ENCODE results near the gene ASB2. TPM values are rescaled to one million over a fixed set of nuclear protein-coding genes. Genes with fewer than 3 reads are reported as not detected.

The ASB2 gene
- total RNA-seq, 1 experiment from 2014 or later, result not detected

DNA sequence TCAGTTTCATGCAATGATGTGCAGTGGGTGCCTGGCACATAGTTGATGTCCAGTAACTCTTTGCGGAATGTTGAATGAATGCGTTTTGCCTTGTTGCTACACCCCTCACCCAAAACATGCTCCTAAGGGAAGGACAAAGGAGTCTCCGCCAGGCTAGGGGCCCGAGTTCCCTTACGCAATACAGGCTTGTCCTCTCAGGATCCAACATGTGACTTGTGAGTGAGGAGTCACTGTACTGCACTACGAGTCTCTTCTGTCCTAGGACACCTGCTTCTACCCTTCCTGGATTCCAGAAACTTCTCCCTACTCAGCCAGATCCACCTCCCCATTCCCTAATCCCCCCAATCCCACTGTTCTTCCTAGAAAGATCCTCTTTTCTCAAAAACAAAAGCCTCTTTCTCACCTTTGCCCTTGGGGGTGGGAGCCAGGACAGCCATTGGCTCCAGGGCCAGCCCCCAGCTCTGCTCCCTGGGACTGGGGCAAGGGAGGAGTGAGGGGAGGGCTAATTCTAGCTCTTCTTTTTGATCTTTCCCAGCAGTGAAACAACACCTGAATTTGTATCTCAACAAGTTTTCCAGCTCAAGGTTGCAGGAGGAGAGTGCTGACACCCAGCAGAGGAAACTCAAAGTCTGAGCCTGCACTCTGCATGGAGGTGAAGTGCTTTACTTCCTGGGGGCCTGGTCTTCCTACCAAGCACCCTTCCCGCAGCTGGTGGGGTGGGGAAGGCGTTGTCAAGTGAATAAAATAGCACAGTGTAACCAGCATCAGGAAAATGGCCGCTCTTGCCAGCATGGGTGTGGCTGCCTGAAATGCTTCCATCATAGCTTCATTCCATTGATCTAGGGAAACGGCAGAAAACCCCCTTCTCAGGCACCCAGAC lies 46.4 kb upstream of the ASB2 start:
- intact Hi-C loops (cut with micrococcal nuclease; ENCODE audit: unreplicated experiment), result no loop called here
- H3K9me3 ChIP-seq (ENCODE audit: low read depth, low read length, poor library complexity, severe bottlenecking), result no peaks in the 10 kb centered on the region
- H3K27ac ChIP-seq (ENCODE audit: low read depth, low read length, poor library complexity, severe bottlenecking), result no peak overlapping the region
- DNase-seq (ENCODE audit: low spot score), result no peak
- ChIA-PET POLR2A (ENCODE audit: low non-redundant PET) (no interaction called here), CTCF (no interaction called here)
- no peaks in the 10 kb centered on the region for H3K36me3 ChIP-seq (ENCODE audit: insufficient read depth, low read length, poor library complexity, severe bottlenecking)
- no peaks in the 10 kb centered on the region for H3K27me3 ChIP-seq (replicated peaks; ENCODE audit: insufficient read depth, low read depth, low read length, poor library complexity)
- no peaks in the 10 kb centered on the region for H3K4me1 ChIP-seq (ENCODE audit: insufficient read depth, low read length, poor library complexity, severe bottlenecking)
- BruUV-seq (replicated peaks), result no TSS peak
- no peak for TF ChIP-seq EZH2 (IDR thresholded peaks at IDR 0.05; ENCODE audit: borderline replicate concordance, low read depth, low read length, poor library complexity, severe bottlenecking)
- TF ChIP-seq, protein P1, sequence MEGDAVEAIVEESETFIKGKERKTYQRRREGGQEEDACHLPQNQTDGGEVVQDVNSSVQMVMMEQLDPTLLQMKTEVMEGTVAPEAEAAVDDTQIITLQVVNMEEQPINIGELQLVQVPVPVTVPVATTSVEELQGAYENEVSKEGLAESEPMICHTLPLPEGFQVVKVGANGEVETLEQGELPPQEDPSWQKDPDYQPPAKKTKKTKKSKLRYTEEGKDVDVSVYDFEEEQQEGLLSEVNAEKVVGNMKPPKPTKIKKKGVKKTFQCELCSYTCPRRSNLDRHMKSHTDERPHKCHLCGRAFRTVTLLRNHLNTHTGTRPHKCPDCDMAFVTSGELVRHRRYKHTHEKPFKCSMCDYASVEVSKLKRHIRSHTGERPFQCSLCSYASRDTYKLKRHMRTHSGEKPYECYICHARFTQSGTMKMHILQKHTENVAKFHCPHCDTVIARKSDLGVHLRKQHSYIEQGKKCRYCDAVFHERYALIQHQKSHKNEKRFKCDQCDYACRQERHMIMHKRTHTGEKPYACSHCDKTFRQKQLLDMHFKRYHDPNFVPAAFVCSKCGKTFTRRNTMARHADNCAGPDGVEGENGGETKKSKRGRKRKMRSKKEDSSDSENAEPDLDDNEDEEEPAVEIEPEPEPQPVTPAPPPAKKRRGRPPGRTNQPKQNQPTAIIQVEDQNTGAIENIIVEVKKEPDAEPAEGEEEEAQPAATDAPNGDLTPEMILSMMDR (conservative IDR thresholded peaks at IDR 0.05; ENCODE audit: low read depth, low read length), result no peak
- H3K4me3 ChIP-seq (ENCODE audit: low read depth, low read length, poor library complexity, severe bottlenecking), result no peak overlapping the region

DNA sequence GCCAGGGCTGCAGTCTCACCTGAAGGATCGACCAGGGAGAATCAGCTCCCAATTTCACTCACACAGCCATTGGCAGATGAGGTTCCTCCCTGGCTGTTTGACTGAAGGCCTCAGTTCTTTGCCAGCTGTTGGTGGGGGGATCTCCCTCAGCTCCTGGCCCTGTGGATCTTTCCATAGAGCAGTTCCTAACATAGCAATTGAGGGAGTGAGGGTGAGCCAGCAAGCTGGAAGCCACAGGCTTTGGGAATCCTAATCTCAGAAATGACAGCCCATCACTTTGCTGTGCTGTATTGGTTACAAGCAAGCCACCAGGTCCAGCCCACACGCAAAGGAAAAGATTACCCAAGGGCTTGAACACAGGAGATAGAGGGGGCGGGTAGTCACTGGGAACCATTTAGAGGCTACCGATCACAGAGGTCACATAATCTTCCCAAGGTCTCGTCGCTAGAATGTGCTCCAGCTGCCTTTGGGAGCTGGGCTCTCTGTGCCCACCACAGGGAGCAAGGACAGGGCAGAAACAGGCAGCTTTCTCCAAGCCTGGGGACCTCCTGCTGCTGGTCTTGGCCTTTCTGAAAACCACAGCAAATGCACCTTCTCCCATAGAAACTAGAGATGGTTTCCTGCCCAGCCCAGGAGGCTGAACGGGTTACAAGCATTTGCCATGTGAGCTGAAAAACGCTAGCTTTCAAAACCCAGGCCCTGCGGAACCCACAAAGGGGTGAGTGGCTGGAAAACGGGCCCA lies 45.2 kb upstream of the ASB2 start:
- Histone ChIP-seq H3K9me3 (ENCODE audit: low read depth, low read length, poor library complexity, severe bottlenecking) (no peaks in the 10 kb centered on the region), H3K4me3 (ENCODE audit: low read depth, low read length, poor library complexity, severe bottlenecking) (no peak overlapping the region), H3K4me1 (ENCODE audit: insufficient read depth, low read length, poor library complexity, severe bottlenecking) (no peaks in the 10 kb centered on the region), H3K36me3 (ENCODE audit: insufficient read depth, low read length, poor library complexity, severe bottlenecking) (no peaks in the 10 kb centered on the region), H3K27ac (ENCODE audit: low read depth, low read length, poor library complexity, severe bottlenecking) (no peak overlapping the region), H3K27me3 (replicated peaks; ENCODE audit: insufficient read depth, low read depth, low read length, poor library complexity) (no peaks in the 10 kb centered on the region)
- BruUV-seq (replicated peaks), result no TSS peak
- DNase-seq (ENCODE audit: low spot score), result no peak
- ChIA-PET CTCF (no interaction called here), POLR2A (ENCODE audit: low non-redundant PET) (no interaction called here)
- TF ChIP-seq EZH2 (IDR thresholded peaks at IDR 0.05; ENCODE audit: borderline replicate concordance, low read depth, low read length, poor library complexity, severe bottlenecking), result no peak
- TF ChIP-seq, protein P1 (conservative IDR thresholded peaks at IDR 0.05; ENCODE audit: low read depth, low read length), result no peak
- intact Hi-C loops (cut with micrococcal nuclease; ENCODE audit: unreplicated experiment), result no loop called here

DNA sequence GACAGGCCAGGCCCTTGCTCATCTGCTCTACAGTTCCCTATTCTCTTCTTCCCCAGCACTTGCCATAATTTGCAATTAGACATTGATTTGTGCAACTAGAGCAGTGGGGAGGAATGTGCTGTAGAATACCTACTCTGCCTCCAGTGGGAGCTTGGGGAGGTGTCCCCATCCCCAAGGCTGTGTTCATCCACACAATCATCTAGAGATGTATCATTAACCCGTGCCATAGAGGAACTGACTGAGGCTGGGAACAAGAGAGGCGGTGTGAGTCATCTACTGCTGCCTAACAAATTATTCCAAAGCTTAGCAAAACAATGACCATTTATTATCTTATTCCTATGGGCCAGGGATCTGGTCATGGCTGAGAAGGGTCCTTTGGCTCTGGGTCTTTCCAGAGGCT lies 44.6 kb upstream of the ASB2 start:
- Histone ChIP-seq H3K27ac (ENCODE audit: low read depth, low read length, poor library complexity, severe bottlenecking) (no peak overlapping the region), H3K27me3 (replicated peaks; ENCODE audit: insufficient read depth, low read depth, low read length, poor library complexity) (no peaks in the 10 kb centered on the region), H3K4me1 (ENCODE audit: insufficient read depth, low read length, poor library complexity, severe bottlenecking) (no peaks in the 10 kb centered on the region), H3K4me3 (ENCODE audit: low read depth, low read length, poor library complexity, severe bottlenecking) (no peak overlapping the region), H3K36me3 (ENCODE audit: insufficient read depth, low read length, poor library complexity, severe bottlenecking) (no peaks in the 10 kb centered on the region), H3K9me3 (ENCODE audit: low read depth, low read length, poor library complexity, severe bottlenecking) (no peaks in the 10 kb centered on the region)
- BruUV-seq (replicated peaks), result no TSS peak
- no peak for TF ChIP-seq EZH2 (IDR thresholded peaks at IDR 0.05; ENCODE audit: borderline replicate concordance, low read depth, low read length, poor library complexity, severe bottlenecking)
- TF ChIP-seq, protein P1 (conservative IDR thresholded peaks at IDR 0.05; ENCODE audit: low read depth, low read length), result no peak
- CTCF ChIA-PET, result no interaction called here
- intact Hi-C loops (cut with micrococcal nuclease; ENCODE audit: unreplicated experiment), result no loop called here
- DNase-seq (ENCODE audit: low spot score), result no peak
- POLR2A ChIA-PET (ENCODE audit: low non-redundant PET), result no interaction called here

Measured in A673 (cell line).